Nephron (organoid): Measurements from ENCODE around the gene GLCCI1.

Source experiments
- H3K27ac Mint-ChIP-seq, 3 experiments: 2 replicates each; pipeline ENCODE4 v1.8.0; 2020; ENCODE audit warnings: mixed read lengths in 3 of 3, mild to moderate bottlenecking in 2 of 3, moderate library complexity in 1 of 3
- H3K27me3 Mint-ChIP-seq: 2 replicates; pipeline ENCODE4 v1.8.0; 2021; ENCODE audit warnings: low read depth, mild to moderate bottlenecking, moderate library complexity, mixed read lengths
- H3K36me3 Mint-ChIP-seq: 2 replicates; pipeline ENCODE4 v1.8.0; 2020; ENCODE audit warnings: low read depth, mixed read lengths
- H3K4me1 Mint-ChIP-seq: 2 replicates; pipeline ENCODE4 v1.8.0; 2020; ENCODE audit warnings: mixed read lengths
- H3K4me3 Mint-ChIP-seq, 3 experiments: 2 replicates each; pipeline ENCODE4 v1.8.0; 2020; ENCODE audit warnings: mild to moderate bottlenecking in 3 of 3, mixed read lengths in 3 of 3, moderate library complexity in 2 of 3
- H3K9me3 Mint-ChIP-seq: 2 replicates; pipeline ENCODE4 v1.8.0; 2020; ENCODE audit warnings: mixed read lengths
- TF ChIP-seq, protein P1 (sequence below), 3 experiments: fragments of 200-600 bp; sonication (generic); IDR thresholded peaks; one replicate each; pipeline ENCODE4 v1.5.0; 2021; ENCODE audit warnings: antibody characterized with exemption in 3 of 3; ENCODE audit not compliant: unreplicated experiment in 3 of 3

The GLCCI1 gene

DNA sequence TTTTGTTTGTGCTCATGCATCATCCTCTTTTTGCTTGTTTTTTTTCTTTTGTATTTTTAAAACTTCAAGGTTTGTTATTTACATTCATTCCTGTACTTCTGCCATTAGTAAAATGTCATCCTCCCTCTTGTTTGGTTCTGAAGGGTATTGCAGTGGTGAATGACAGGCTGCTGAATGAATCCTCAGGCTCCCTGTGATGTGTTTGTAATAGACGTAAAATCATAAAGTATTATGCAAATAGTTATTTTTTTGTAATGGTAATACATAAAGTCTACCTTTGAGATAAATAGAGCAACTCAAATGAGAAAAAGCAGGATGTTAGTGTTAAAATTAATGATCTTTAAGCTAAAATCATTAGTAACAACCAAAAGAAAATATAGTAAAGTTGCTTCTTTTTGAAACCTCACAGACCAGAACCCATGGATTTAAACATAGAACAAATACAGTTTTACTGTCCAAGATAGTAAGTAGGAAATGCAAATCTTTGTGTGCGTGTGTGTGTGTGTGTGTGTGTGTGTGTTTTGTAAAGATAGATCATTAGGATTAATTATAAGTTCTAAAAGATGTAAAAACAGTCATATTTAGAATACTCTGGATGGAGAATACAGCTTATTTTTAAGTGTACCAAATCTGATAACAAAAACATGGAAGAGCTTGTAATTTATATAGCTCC, 4.5 kb downstream of the GLCCI1 start:
- Mint-ChIP-seq H3K36me3 (no peaks in the 10 kb centered on the region), H3K9me3 (no peaks in the 10 kb centered on the region), H3K27ac (no peak overlapping the region), H3K4me1 (peaks cover 10% of the 10 kb centered on the region), H3K27me3 (no peaks in the 10 kb centered on the region), H3K4me3 (peak overlapping the region in 2 of 3 experiments; percentile 22 to 34)
- TF ChIP-seq, protein P1, sequence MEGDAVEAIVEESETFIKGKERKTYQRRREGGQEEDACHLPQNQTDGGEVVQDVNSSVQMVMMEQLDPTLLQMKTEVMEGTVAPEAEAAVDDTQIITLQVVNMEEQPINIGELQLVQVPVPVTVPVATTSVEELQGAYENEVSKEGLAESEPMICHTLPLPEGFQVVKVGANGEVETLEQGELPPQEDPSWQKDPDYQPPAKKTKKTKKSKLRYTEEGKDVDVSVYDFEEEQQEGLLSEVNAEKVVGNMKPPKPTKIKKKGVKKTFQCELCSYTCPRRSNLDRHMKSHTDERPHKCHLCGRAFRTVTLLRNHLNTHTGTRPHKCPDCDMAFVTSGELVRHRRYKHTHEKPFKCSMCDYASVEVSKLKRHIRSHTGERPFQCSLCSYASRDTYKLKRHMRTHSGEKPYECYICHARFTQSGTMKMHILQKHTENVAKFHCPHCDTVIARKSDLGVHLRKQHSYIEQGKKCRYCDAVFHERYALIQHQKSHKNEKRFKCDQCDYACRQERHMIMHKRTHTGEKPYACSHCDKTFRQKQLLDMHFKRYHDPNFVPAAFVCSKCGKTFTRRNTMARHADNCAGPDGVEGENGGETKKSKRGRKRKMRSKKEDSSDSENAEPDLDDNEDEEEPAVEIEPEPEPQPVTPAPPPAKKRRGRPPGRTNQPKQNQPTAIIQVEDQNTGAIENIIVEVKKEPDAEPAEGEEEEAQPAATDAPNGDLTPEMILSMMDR (IDR thresholded peaks at IDR 0.05; ENCODE audit: unreplicated experiment in 3 of 3) = no peak

DNA sequence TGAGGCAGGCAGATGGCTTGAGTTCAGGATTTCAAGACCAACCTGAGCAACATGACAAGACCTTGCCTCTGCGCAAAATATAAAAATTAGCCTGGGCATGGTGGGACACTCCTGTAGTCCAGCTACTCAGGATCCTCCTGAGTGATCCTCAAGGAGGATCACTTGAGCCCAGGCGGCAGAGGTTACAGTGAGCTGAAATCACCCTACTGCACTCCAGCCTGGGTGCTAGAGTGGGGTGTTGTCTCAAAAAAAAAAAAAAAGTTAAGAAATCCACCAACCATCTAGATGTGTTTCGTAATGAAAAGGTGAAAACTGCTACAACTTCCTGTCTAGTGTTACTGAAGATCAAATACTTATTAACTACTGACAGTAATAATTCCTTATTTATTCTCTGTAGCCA, 8.1 kb downstream of the GLCCI1 start:
- Mint-ChIP-seq H3K36me3 (no peaks in the 10 kb centered on the region), H3K9me3 (no peaks in the 10 kb centered on the region), H3K27ac (no peak overlapping the region), H3K27me3 (no peaks in the 10 kb centered on the region), H3K4me3 (no peak overlapping the region), H3K4me1 (peaks cover 5% of the 10 kb centered on the region)
- TF ChIP-seq, protein P1 (IDR thresholded peaks at IDR 0.05; ENCODE audit: unreplicated experiment in 3 of 3) = no peak

DNA sequence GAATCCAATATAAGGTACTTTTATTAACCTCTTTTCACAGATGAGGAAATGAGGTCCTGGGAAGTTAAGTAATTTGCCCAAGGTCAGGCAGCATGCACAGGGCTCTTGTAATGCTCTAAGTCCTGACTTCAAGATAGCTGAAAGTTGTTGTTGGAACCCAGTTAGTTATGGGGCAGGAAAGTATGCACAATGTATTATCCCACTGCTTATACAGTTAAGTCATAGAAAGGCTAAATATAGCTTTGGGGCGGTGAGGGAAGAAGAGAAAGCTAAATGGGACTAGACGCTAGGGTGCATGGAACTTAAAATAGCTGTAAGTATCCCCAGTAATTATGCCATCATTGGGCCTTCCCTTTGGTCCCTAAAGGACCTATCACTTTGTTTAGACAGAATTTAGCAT, 9.2 kb downstream of the GLCCI1 start:
- H3K27me3 Mint-ChIP-seq = no peaks in the 10 kb centered on the region
- H3K27ac Mint-ChIP-seq = no peak overlapping the region
- no peaks in the 10 kb centered on the region for H3K36me3 Mint-ChIP-seq
- H3K4me1 Mint-ChIP-seq = peaks cover 5% of the 10 kb centered on the region
- TF ChIP-seq, protein P1 (IDR thresholded peaks at IDR 0.05; ENCODE audit: unreplicated experiment in 3 of 3) = no peak
- H3K4me3 Mint-ChIP-seq = no peak overlapping the region
- no peaks in the 10 kb centered on the region for H3K9me3 Mint-ChIP-seq

DNA sequence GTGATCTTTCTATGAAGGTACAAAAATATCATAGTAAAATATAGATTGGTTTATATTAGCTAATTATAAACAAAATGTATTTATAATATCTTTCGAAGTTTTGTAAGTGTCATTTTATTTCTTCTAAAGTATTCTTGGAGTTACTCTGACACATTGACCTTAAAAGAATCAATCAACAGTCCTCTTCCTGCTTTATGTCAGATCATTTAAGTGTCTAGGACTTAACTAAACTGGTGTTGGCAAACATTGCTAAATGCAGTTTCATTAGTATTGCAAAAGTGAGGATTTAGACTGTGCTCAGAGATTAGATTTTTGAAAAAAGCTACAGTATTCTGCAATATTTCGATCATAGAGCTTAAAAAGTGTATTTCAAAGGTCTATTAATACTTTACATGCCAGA, 10.3 kb downstream of the GLCCI1 start:
- H3K4me1 Mint-ChIP-seq = no peaks in the 10 kb centered on the region
- H3K36me3 Mint-ChIP-seq = no peaks in the 10 kb centered on the region
- H3K27ac Mint-ChIP-seq = no peak overlapping the region
- H3K9me3 Mint-ChIP-seq = no peaks in the 10 kb centered on the region
- TF ChIP-seq, protein P1 (IDR thresholded peaks at IDR 0.05; ENCODE audit: unreplicated experiment in 3 of 3) = no peak
- no peak overlapping the region for H3K4me3 Mint-ChIP-seq
- no peaks in the 10 kb centered on the region for H3K27me3 Mint-ChIP-seq

DNA sequence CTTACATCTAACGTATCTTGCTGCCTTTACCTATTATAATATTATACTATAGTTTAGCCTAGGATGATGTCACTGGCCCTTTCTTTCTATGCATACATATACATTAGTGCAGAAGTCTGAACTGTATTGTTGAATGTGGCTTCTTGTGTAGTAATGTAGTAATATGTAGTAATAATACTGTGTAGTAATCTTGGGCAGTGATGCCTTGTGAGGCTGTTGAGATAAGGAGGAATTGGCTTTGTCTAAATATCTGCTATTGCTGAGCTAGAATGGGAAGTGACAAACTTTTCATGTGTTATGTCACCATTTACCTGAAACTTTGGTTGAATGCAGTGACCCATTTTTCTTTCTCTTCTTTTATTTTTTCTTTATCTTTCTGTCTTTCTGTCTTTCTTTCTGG, 11.0 kb downstream of the GLCCI1 start:
- no peaks in the 10 kb centered on the region for H3K9me3 Mint-ChIP-seq
- no peaks in the 10 kb centered on the region for H3K36me3 Mint-ChIP-seq
- no peaks in the 10 kb centered on the region for H3K27me3 Mint-ChIP-seq
- no peak overlapping the region for H3K27ac Mint-ChIP-seq
- no peaks in the 10 kb centered on the region for H3K4me1 Mint-ChIP-seq
- TF ChIP-seq, protein P1 (IDR thresholded peaks at IDR 0.05; ENCODE audit: unreplicated experiment in 3 of 3) = no peak
- no peak overlapping the region for H3K4me3 Mint-ChIP-seq

DNA sequence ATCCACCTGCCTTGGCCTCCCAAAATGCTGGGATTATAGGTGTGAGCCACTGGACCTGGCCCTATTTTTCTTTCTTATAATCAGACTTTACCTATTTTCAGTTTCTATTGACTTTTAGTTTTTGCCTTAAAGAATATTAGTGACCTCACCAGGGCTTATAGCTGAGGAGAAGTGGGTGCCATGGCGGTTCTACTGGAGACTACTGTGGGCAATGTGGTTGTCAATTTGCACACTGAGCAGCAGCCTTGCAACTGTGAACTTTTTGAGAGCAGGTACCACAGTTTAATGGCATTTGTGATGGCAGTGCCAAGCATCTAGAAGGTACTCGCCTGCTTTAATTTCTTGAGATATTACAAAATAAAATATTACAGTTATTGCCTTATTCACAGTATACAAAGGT, 11.5 kb downstream of the GLCCI1 start:
- Mint-ChIP-seq H3K9me3 (no peaks in the 10 kb centered on the region), H3K27ac (no peak overlapping the region), H3K4me1 (no peaks in the 10 kb centered on the region), H3K4me3 (no peak overlapping the region), H3K27me3 (no peaks in the 10 kb centered on the region), H3K36me3 (no peaks in the 10 kb centered on the region)
- TF ChIP-seq, protein P1 (IDR thresholded peaks at IDR 0.05; ENCODE audit: unreplicated experiment in 3 of 3) = no peak
